LoVo (cell line): ENCODE results near the gene PTPRM.
A peak's percentile ranks its signal among the peaks of the same experiment; 100 is the strongest.

Experiments used
- DNase-seq: peaks from one replicate; pipeline ENCODE4 v3.0.0-alpha.2; 2016; ENCODE audit warnings: low spot score

PTPRM gene

DNA sequence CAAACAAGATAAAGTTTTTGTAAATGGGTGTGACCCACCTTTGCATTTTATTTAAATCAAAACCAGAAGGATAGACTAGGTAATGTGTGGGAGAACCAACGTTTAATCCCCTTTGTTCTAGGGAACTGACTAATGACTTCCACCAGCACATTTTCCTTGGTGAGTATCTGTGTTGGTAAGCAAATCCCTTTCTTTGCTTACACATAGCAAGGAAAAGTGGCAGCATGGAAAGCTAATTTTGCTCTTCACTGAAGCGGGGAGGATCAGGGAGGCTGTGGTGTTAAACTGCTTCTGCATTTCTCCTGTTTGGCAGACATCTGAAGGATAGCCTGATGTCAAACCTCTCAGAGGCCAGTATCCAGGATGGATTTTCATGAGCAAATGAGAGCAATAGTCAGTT lies 331.1 kb downstream of the PTPRM start:
- no peak for DNase-seq

GRCh38 chr18:7899078-7899477 lies 332.0 kb downstream of the PTPRM start:
- no peak for DNase-seq

DNA sequence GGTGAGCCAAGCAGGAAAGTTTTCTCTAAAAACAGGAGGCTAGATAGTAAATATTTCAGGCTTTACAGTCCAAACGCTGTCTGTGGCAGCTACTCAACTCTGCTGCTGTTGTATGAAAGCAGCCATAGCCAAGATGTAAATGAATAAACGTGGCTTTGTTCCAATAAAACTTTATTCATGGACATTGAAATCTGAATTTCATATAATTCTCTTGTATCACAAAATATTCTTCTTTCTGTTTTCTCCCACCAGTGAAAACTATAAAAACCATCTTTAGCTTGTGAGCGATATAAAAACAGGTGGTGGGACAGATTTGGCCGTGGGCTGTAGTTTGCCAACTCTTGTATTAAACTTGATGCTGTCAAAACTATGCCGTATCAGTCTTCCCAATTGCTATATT lies 333.0 kb downstream of the PTPRM start:
- DNase-seq, result no peak

DNA sequence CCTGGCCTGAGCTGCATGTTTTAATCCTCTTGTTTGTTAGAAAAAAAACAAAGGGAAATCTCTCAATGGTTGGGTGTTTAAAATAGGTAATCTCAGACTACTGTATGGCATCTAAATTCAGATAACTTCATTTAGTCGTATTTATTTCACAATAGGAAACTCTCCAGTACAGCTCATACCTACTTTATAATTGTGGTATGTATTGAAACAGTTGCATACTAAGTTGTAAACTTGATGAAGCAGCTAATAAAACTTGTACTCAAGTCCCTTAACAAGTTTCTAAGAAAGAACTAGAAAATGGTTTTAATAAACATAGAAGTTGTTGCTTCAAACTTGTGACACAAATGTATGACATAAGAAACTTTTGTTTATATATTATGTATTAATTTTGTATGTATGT lies 334.5 kb downstream of the PTPRM start:
- no peak for DNase-seq

DNA sequence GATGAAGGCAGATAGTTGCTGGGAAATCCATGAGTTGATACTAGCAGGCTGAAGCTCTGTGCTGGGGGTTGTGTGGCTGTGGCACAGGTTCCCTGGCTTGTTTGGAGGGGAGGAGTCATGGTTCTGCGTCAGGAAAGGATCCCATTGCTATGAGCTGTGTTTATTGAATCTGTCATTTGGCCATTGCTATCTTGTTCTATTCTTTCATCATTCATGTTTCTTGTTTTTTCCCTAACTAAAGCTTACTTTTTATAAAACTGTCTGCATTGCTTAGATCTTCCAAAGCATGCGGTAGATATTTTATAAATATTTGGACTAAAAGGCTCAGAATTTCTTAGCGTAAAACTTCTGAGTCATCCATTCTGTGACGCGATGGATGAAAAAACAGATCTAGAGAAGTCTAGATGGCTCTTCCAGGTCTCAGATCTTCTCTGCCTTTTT lies 335.3 kb downstream of the PTPRM start:
- DNase-seq, result no peak

DNA sequence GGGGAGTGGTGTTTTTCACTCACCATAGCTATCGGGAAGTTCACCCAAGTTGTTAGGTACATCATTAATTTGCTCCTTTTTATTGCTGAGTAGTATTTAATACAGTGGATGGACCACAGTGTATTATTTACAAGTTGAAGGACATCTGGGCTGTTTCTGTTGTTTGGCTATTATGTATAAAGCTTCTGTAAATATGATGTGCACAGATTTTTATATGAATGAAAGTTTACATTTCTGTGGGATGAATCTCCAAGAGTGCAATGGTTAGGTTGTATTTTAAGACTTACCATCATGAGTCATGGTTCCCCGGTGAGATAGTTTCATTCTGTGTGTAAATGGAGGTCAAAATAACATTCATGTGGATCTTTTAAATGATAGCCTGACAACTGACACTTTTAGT lies 337.4 kb downstream of the PTPRM start:
- DNase-seq, result no peak

- DNase-seq, result no peak
These were observed 341.7 kb downstream of the PTPRM start for GRCh38 chr18:7908681-7909299.

DNA sequence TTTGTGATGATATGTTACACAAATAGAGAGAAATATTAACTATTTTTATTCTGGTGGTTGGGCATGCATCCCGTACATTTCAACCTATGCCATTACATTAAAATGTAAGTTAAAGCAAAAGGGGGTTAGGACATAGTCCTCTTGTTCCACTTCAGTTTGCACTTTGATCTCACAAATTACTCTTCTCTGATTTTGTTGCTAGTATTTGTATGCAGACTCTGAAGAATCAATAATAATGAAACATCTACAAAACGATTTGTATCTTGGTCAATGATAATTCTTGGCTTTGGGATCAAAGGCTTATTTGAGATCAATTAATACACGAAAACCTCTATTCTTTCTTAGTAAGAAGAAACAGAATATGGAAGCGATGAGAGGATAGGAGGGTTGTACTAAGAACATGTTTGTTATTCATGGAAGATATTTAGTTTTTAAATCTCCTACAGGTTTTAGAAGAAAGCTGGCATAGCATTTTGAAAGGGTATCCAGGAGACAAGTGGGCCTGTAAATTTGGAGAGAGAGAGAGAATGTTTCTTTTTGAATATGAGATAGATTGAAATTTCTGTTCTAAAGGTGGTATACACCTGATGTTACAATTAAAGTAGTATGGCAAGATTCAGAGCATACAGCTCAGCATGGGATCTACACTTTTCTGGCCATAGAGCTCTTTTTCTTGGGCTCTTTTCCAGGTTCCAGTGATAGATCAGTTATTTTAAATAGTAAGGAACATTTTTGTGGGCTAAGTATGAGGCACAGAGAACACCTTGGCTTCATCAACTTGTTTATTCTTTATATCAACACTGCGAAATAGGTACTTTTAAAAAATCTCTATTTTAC lies 347.9 kb downstream of the PTPRM start:
- no peak for DNase-seq

DNA sequence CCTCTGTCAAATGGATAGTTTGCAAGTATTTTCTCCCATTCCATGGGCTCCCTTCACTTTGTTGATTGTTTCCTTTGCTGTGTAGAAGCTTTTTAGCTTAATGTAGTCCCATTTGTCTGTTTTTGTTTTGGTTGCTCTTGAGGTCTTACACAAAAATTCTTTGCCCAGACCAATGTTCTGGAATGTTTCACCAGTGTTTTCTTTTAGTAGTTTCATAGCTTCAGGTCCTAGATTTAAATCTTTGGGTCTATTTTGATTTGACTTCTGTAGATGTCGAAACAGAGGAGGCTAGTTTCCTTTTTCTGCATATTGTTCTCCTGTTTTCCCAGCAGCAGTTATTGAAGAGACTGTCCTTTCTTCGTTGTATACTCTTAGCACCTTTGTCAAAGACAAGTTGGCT lies 351.6 kb downstream of the PTPRM start:
- no peak for DNase-seq

GRCh38 chr18:7919565-7919964 lies 352.4 kb downstream of the PTPRM start:
- DNase-seq, result no peak

GRCh38 chr18:7921938-7922587 lies 354.9 kb downstream of the PTPRM start:
- DNase-seq, result no peak

DNA sequence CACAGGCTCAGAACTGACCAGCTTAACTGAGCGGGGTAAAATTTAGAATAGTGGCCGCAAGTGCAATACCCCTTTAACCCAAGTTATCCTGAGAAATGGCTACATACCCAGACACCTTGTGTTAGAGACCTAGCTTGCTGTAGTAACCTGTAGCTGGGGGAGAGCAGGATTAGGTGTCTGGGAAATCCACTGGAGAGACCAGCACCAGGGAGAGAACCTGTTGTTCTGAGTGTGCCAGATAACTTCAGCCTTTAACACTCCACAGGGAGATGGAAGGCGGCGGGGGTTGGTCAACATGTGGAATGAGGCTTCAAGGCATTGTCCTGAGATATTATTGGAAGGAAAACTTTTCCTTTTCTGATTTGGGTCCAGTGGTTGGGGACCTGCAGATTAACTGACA lies 356.0 kb downstream of the PTPRM start:
- no peak for DNase-seq

- no peak for DNase-seq
These were observed 357.5 kb downstream of the PTPRM start for GRCh38 chr18:7924616-7925015.

GRCh38 chr18:7926526-7926925 lies 359.4 kb downstream of the PTPRM start:
- no peak for DNase-seq

GRCh38 chr18:7927119-7927518 lies 360.0 kb downstream of the PTPRM start:
- DNase-seq, result no peak

- no peak for DNase-seq
These were observed 364.6 kb downstream of the PTPRM start for GRCh38 chr18:7931763-7932162.

DNA sequence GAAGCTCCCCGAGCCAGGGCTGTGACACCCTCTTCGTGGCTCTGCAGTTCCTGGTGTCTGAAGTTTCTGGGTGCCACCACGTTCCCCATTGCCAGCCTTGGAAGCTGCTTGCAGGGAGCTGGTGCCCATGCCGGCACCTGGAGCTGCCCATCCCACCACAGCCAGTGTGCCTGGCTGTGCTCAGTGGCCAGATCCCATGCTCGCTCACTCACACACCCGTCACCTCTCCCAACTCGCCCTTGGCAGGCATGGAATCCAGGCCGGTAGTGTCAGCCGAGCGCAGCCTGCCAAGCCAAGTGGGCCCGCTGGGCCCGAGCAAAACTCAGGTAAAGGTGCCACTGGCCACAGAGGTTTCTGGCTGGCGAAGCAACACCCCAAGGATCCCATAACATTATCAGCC lies 370.2 kb downstream of the PTPRM start:
- no peak for DNase-seq

GRCh38 chr18:7939521-7939920 lies 372.4 kb downstream of the PTPRM start:
- DNase-seq, result no peak

DNA sequence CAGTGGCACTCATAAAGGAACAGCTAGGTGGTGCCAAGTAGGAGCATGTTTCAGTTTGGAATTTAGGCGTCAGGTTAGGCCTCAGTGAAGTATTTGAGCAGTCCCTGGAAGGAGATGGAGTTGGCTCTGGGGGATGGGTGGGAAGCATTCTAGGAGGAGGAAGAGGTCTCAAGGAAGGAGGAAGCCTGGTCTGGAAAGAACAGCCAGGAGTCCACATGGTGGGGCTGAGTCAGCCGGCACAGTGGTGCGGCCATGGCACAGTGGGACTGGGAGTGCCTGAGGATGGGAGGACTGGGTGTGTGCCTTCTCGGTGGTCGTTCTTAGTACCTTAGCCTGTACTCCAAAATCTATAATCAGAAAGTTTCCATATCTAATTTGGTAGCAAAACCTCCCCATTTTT lies 373.3 kb downstream of the PTPRM start:
- DNase-seq, result no peak

DNA sequence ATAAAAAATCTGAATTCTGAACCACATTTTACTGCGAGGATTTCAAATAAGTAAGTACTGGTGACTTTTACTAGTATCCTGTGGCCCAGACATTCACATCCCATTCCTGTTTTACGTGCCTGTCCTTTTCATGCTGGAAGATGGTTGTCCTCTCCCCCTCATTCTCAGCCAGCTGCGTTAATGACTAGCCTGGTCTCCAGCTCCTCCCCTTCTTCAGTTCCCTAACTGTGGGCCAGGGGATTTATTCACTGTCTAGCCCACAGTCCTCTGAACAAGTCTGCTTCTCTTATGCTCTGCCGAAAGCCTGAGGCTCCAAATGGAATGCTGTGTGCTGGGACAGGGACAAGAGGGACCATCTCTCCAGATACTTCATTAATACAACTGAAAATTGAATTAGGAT lies 373.9 kb downstream of the PTPRM start:
- no peak for DNase-seq

- no peak for DNase-seq
These were observed 374.4 kb downstream of the PTPRM start for GRCh38 chr18:7941533-7941932.

GRCh38 chr18:7945882-7946281 lies 378.8 kb downstream of the PTPRM start:
- peak; percentile 10 for DNase-seq

GRCh38 chr18:7946734-7947377 lies 379.7 kb downstream of the PTPRM start:
- no peak for DNase-seq
